GM10266 (cell line): ENCODE results near the gene XIRP1.

ENCODE experiments used
- DNase-seq: peaks from one replicate; pipeline ENCODE4 v3.0.0; 2012; ENCODE audit errors: extremely low spot score
- TF ChIP-seq, protein P1 (sequence below): IDR thresholded peaks from 2 replicates; pipeline ENCODE4 v1.5.1; 2012; ENCODE audit warnings: mild to moderate bottlenecking, low read depth; ENCODE audit not compliant: control insufficient read depth, insufficient read depth; ENCODE audit errors: missing control alignments

The XIRP1 gene

DNA sequence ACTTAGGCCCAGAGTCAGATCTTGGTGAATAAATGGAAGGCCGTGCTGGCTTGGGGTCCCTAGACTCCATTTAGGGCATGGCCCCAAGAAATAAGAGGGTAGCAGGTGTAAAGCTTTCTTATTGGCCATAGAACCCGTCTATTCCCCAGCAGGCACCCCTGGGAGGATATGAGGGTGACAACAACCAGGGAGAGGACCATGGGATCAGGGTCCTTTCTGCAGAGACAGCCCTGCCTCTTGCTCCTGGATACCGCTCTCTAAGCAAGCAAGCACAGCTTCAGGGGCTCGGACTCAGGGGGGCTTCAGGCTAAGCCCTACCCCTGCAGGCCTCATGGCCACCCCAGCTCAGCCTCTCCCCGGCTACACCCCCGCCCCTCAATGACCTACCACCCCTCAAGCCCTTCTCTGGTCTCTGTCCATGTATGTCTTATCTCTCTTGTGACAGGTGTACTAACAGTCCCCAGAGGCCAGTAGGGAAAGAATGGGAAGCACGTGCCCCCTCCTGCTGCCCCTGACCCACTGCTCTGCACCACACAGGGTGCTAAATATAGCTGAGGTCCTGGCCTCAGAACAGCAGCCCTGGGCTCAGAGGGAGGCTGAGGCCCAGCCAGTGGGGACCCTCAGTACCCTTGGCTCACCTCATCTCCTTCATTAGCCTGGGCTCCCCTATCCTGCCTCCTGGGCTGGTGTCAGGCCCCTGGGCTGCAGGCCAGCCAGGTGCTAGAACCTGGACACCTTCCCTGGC lies 1.9 kb downstream of the XIRP1 start:
- TF ChIP-seq, protein P1, sequence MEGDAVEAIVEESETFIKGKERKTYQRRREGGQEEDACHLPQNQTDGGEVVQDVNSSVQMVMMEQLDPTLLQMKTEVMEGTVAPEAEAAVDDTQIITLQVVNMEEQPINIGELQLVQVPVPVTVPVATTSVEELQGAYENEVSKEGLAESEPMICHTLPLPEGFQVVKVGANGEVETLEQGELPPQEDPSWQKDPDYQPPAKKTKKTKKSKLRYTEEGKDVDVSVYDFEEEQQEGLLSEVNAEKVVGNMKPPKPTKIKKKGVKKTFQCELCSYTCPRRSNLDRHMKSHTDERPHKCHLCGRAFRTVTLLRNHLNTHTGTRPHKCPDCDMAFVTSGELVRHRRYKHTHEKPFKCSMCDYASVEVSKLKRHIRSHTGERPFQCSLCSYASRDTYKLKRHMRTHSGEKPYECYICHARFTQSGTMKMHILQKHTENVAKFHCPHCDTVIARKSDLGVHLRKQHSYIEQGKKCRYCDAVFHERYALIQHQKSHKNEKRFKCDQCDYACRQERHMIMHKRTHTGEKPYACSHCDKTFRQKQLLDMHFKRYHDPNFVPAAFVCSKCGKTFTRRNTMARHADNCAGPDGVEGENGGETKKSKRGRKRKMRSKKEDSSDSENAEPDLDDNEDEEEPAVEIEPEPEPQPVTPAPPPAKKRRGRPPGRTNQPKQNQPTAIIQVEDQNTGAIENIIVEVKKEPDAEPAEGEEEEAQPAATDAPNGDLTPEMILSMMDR = no peak
- no peak for DNase-seq

DNA sequence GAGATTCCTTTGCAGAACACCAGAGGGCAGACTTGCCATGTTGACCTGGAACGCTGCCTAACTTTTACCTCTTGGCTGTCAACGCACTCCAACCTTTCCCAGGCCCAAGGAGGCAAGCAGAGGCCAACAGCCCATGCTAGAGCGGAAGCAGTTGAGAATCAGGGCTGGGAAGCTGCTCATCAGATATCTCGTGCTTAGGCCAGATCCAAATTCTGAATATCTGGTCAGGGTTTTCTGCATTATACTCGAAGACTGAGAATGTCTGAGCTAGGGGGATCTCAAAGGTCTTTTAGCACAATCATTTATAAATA lies 2.5 kb downstream of the XIRP1 start:
- peak; percentile 78 for DNase-seq
- TF ChIP-seq, protein P1 = peak; percentile 78

DNA sequence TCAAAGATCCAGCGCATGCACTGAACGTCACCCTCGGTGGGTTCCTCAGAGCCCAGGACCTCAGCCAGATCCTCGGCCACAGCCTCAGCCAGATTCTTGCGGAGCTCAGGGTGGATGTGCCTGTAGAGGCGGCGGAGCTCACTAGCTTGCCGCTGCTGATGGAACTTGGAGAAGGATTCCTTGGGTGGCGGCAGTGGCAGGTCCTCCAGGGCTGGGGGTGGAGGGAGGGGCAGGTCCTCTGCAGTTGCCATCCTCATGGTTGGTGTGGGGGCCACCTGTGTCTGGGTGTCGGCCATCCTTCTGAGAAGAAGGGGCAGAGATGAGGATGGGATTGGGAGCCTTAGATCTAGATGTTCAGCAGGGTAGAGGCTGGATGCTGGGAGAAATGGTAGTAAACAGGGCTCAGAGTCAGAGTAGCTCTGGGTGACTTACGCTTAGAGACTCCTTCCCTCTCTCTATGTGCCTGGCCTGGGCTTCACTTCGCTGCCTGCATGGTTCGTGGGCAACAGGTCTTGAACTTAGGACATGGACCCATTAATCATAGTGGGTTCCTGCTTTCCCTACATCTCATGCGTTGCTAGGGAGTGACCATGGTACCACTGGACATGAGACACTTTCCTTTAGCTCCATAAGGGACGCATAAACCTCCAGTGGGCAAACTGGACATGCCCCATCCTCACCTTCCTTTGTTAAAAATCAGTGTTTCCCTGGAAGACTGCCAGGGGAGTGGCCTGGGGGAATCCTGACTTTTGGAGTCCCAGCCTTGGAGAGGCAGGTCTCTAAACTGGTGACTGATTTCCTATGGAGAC lies 3.0 kb downstream of the XIRP1 start:
- no peak for DNase-seq
- TF ChIP-seq, protein P1 = no peak

DNA sequence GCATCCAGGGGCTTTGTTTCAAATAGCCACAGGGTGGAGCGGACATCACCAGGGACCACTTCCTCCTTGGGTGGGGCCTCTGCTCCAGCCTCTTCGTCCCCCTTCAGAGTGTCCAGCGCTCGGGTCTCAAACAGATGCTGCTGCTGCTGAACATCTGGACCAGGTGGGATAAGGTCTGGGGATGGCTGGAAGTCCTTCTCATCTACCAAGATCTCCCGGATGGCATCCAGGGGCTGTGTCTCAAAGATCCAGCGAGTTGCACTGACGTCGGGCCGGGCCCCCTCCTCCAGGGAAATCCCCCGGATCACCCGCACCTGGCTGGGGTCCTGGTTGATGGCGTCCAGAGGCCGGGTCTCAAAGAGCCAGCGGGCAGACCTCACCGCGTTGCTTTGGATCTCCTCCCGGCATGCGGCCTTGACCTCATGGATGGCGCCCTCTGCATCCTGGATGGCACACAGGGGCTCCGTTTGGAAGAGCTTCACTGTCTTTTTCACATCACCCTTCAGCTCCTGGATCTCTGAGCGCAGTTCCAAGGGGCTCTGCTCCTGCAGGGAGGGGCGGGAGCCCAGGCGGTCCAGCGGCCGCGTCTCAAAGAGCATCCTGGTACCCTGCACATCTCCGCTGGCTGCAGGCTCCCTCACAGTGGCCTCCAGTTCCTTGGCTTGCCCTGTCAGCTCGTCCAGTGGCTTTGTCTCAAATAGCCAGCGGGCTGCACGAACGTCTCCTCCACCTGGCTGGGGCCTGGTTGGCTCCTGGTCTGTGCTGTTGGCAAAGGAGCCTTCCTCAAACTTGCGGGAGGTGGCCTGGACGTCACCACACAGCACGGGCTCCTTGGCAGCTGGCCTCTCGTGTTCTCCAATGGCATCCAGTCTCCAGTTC lies 3.9 kb downstream of the XIRP1 start:
- TF ChIP-seq, protein P1 = no peak
- no peak for DNase-seq

DNA sequence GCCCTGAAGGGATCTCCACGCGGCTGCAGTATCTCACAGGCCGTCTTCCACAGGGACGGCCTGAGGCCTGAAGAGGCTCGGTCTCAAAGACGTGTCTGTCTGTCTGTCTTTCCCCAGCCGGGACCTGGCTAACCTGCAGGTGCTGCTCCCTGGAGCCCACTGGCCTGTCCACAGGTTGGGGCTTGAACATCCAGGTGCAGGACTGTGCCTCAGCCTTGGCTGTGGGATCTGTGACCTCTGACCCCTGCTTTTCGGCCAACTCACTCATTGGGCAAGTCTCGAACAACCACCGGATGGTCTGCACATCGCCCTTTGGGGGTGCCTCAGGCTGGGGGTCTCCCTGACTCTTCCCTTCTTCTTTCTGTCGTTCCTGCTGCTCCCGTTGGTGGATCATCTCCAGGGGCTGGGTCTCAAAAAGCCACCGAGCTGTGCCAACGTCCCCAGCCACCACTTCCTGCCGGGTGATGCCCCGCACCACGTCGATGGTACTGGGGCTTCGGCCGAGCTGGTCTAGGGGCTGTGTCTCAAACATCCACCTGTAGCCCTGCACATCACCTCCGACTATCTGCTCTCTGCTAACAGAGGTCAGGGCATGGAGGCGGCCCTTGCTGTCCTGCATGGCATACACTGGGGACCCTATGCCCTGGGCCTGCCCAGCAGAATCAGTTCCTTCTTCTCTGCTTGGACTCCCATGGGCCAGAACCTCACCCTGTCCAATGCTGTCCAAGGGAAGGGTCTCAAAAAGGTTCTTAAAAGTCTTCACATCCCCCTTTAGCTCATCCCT lies 4.8 kb downstream of the XIRP1 start:
- no peak for DNase-seq
- TF ChIP-seq, protein P1 = no peak

DNA sequence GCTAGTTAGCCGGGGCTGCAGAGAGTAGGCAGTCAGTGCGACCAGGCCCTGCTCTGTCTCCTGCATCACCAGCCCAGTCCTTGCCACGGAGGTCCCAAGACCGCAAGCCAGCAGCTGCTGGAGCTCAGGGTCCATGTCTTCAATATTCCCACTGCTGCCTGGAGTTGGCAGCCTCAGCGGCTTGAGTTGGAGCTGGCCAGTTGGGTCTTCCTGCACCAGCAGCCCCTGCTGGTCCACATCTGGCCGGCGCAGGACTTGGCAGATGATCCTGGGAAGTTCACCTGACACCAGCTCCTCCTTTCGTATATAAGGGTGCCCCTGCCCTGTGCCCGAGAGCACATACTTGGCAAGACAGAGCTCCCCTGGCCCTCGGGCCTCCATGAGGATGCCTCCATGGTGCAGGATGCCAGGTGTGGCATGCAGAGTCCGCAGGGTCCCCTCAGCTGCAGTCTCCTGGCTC lies 5.7 kb downstream of the XIRP1 start:
- TF ChIP-seq, protein P1 = no peak
- DNase-seq = no peak
